NB4 (cell line): ENCODE data around the gene WDR70.

ENCODE experiments used
- DNase-seq: peaks from one replicate; pipeline ENCODE4 v3.0.0; 2010; ENCODE audit warnings: low read depth
- H3K4me3 ChIP-seq: one replicate; pipeline ENCODE4 v1.5.1; 2011; ENCODE audit warnings: mild to moderate bottlenecking, low read depth, low read length, moderate library complexity
- MYC ChIP-seq: IDR thresholded peaks from 2 replicates; pipeline ENCODE4 v1.6.1; 2011; ENCODE audit warnings: low read depth, low read length
- POLR2A ChIP-seq: IDR thresholded peaks from 2 replicates; pipeline ENCODE4 v1.6.1; 2011; ENCODE audit warnings: mild to moderate bottlenecking; ENCODE audit not compliant: insufficient read length; ENCODE audit errors: extremely low read depth
- TF ChIP-seq, protein P1 (sequence below): IDR thresholded peaks from 2 replicates; pipeline ENCODE4 v1.6.1; 2011; ENCODE audit warnings: low read depth, low read length
- TF ChIP-seq, protein P2 (sequence below): IDR thresholded peaks from one replicate; pipeline ENCODE4 v1.5.1; 2012; ENCODE audit warnings: low read depth, low read length

Gene WDR70

DNA sequence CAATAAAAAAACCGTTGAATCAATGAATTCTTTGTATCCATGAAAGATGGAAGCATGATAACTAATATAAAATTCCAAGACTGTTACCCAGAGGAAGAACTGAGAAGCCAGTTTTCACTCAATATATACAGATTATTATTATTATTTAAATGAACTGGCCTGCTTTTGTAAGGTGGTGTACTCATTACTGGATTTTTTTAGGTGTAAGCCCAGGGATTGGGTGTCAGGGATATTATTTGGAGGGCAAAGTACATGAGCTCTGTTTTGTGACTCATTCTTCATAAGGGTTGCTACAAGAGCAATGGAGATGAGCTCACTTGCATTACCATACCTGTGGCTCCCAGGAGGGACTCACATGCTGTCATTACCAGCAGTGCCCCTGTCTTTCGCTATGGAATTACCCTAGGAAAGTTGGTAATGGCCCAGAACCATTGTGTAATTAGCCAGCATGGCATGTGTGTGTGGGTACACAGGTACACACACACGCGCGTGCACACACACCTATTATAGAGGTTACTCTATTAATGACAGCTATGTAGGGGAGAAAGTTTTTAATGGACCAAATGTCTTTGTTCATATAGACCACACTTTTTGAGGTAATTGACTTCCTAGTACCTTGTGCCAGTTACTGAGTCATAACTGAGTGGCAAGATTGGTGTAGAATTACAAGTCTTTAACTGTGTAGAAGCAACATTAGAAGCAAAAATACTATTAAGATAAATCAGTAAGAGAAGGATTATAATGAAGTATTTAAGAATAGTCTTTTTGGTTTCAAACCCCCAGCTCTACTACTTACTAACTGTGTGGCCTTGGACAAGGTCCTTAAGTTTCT lies 317.3 kb downstream of the WDR70 start:
- DNase-seq: no peak

GRCh38 chr5:37701868-37702267 lies 322.8 kb downstream of the WDR70 start:
- H3K4me3 ChIP-seq: no peak overlapping the region
- TF ChIP-seq, protein P1, sequence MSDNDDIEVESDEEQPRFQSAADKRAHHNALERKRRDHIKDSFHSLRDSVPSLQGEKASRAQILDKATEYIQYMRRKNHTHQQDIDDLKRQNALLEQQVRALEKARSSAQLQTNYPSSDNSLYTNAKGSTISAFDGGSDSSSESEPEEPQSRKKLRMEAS: no peak
- TF ChIP-seq, protein P2, sequence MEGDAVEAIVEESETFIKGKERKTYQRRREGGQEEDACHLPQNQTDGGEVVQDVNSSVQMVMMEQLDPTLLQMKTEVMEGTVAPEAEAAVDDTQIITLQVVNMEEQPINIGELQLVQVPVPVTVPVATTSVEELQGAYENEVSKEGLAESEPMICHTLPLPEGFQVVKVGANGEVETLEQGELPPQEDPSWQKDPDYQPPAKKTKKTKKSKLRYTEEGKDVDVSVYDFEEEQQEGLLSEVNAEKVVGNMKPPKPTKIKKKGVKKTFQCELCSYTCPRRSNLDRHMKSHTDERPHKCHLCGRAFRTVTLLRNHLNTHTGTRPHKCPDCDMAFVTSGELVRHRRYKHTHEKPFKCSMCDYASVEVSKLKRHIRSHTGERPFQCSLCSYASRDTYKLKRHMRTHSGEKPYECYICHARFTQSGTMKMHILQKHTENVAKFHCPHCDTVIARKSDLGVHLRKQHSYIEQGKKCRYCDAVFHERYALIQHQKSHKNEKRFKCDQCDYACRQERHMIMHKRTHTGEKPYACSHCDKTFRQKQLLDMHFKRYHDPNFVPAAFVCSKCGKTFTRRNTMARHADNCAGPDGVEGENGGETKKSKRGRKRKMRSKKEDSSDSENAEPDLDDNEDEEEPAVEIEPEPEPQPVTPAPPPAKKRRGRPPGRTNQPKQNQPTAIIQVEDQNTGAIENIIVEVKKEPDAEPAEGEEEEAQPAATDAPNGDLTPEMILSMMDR: no peak
- TF ChIP-seq POLR2A: no peak
- no peak for TF ChIP-seq MYC
- DNase-seq: no peak

More for the DNA sequence above, 317.3 kb downstream of the WDR70 start:
- H3K4me3 ChIP-seq: no peak overlapping the region
- no peak for TF ChIP-seq POLR2A
- TF ChIP-seq, protein P1: no peak
- TF ChIP-seq, protein P2: no peak
- TF ChIP-seq MYC: no peak

GRCh38 chr5:37703841-37704241 lies 324.7 kb downstream of the WDR70 start:
- no peak for DNase-seq

GRCh38 chr5:37704406-37704805 lies 325.3 kb downstream of the WDR70 start:
- DNase-seq: no peak
- H3K4me3 ChIP-seq: no peak overlapping the region
- TF ChIP-seq POLR2A (no peak), MYC (no peak)
- TF ChIP-seq, protein P2: no peak
- TF ChIP-seq, protein P1: no peak

More at GRCh38 chr5:37703841-37704241, 324.7 kb downstream of the WDR70 start:
- H3K4me3 ChIP-seq: no peak overlapping the region
- TF ChIP-seq, protein P1: no peak

DNA sequence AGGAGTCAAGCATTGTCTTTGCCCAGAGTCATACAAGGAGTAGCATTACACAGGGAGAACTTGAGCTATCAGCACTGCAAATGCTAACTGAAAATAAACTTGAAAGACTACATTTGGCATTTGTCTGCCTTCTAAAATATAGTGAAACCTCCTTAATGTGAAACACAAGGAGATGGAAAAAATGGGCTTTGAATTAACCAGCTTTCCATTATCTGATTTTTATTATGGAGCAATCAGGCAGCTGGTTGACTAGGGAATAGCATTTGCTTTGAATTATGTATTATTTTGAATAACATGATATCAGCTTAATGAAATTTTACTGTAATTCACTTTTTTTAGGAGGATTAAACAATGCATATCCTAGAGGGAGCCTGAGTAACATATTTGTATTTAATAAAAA lies 329.9 kb downstream of the WDR70 start:
- no peak for TF ChIP-seq MYC
- TF ChIP-seq, protein P2: no peak
- no peak for TF ChIP-seq POLR2A
- TF ChIP-seq, protein P1: no peak
- H3K4me3 ChIP-seq: no peak overlapping the region
- DNase-seq: no peak

DNA sequence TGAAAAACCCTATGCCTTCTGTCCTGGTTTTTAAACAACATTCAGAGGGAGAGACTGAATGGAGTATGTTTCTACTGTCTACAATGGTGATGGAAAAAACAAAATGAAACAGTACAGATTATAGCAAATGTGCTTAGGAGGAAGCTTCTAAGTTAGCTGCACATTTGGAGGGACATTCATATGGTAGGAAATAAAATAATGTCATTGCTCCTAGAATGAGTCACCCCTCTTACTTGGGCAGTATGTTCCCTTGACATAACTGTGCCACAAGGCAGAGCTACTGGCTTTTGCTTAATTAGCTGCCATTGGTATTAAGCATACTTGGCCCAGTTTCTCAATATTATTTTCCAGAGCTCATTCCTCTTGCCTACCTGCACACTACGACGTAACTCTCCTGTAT lies 331.8 kb downstream of the WDR70 start:
- peak; percentile 10 for DNase-seq
- no peak overlapping the region for H3K4me3 ChIP-seq
- TF ChIP-seq, protein P1: no peak
- TF ChIP-seq MYC (no peak), POLR2A (no peak)
- TF ChIP-seq, protein P2: no peak
